HG03342 (cell line): ENCODE results near the gene ALK.

Source experiments
- ATAC-seq: cut with Tn5 transposase; IDR thresholded peaks from one replicate; pipeline ENCODE4 v1.9.1; 2021; ENCODE audit warnings: mild to moderate bottlenecking, moderate library complexity; ENCODE audit not compliant: unreplicated experiment

Gene ALK

GRCh38 chr2:29304399-29305060 lies 616.9 kb downstream of the ALK start:
- no peak for ATAC-seq

GRCh38 chr2:29296585-29296984 lies 624.8 kb downstream of the ALK start:
- ATAC-seq: no peak

- no peak for ATAC-seq
These were observed 625.5 kb downstream of the ALK start for GRCh38 chr2:29295845-29296244.

GRCh38 chr2:29293830-29294438 lies 627.5 kb downstream of the ALK start:
- no peak for ATAC-seq

- ATAC-seq: no peak
These were observed 630.9 kb downstream of the ALK start for GRCh38 chr2:29290293-29291047.

GRCh38 chr2:29284671-29285070 lies 636.7 kb downstream of the ALK start:
- no peak for ATAC-seq

- no peak for ATAC-seq
These were observed 639.5 kb downstream of the ALK start for GRCh38 chr2:29281916-29282247.

- ATAC-seq: no peak
These were observed 640.1 kb downstream of the ALK start for GRCh38 chr2:29281086-29281915.

- no peak for ATAC-seq
These were observed 642.4 kb downstream of the ALK start for GRCh38 chr2:29278966-29279365.

GRCh38 chr2:29276151-29276550 lies 645.2 kb downstream of the ALK start:
- no peak for ATAC-seq

GRCh38 chr2:29275186-29275585 lies 646.2 kb downstream of the ALK start:
- no peak for ATAC-seq

GRCh38 chr2:29273685-29274611 lies 647.4 kb downstream of the ALK start:
- ATAC-seq: no peak

- no peak for ATAC-seq
These were observed 648.2 kb downstream of the ALK start for GRCh38 chr2:29273004-29273684.

GRCh38 chr2:29272311-29272710 lies 649.1 kb downstream of the ALK start:
- no peak for ATAC-seq

- no peak for ATAC-seq
These were observed 650.7 kb downstream of the ALK start for GRCh38 chr2:29270701-29271121.

GRCh38 chr2:29269765-29270109 lies 651.6 kb downstream of the ALK start:
- ATAC-seq: no peak

- no peak for ATAC-seq
These were observed 652.2 kb downstream of the ALK start for GRCh38 chr2:29269095-29269764.

GRCh38 chr2:29267720-29268119 lies 653.7 kb downstream of the ALK start:
- no peak for ATAC-seq

- ATAC-seq: no peak
These were observed 657.5 kb downstream of the ALK start for GRCh38 chr2:29263886-29264285.
